ENCODE results near the gene LARGE1.

The LARGE1 gene

GRCh38 chr22:33717694-33718396 is 202.4 kb downstream of the LARGE1 start:
- TF ChIP-seq TAF1 (IDR thresholded peaks at IDR 0.05; ENCODE audit: low read depth) (no peak), MAX (IDR thresholded peaks at IDR 0.05) (no peak), EGR1 (IDR thresholded peaks at IDR 0.05) (no peak), CREB1 (IDR thresholded peaks at IDR 0.05; ENCODE audit: low read depth) (no peak), ZBTB7A (IDR thresholded peaks at IDR 0.05; ENCODE audit: low read depth) (no peak), CEBPB (IDR thresholded peaks at IDR 0.05) (no peak), FOXM1 (IDR thresholded peaks at IDR 0.05; ENCODE audit: borderline replicate concordance, low read depth) (no peak), YY1 (IDR thresholded peaks at IDR 0.05; ENCODE audit: low read depth) (no peak), RAD21 (IDR thresholded peaks at IDR 0.05; ENCODE audit: low read depth) (no peak), TCF12 (IDR thresholded peaks at IDR 0.05; ENCODE audit: low read depth) (no peak), USF1 (IDR thresholded peaks at IDR 0.05) (no peak), REST (IDR thresholded peaks at IDR 0.05; ENCODE audit: low read depth) (no peak), TEAD4 (IDR thresholded peaks at IDR 0.05) (no peak), EP300 (IDR thresholded peaks at IDR 0.05; ENCODE audit: borderline replicate concordance) (no peak), NFIC (IDR thresholded peaks at IDR 0.05) (no peak)

GRCh38 chr22:33715237-33715985 is 204.9 kb downstream of the LARGE1 start:
- no peak for TF ChIP-seq ZBTB7A (IDR thresholded peaks at IDR 0.05; ENCODE audit: low read depth)
- TF ChIP-seq RAD21 (IDR thresholded peaks at IDR 0.05; ENCODE audit: low read depth), result no peak
- TF ChIP-seq TEAD4 (IDR thresholded peaks at IDR 0.05), result no peak
- no peak for TF ChIP-seq REST (IDR thresholded peaks at IDR 0.05; ENCODE audit: low read depth)
- no peak for TF ChIP-seq TCF12 (IDR thresholded peaks at IDR 0.05; ENCODE audit: low read depth)
- no peak for TF ChIP-seq FOXM1 (IDR thresholded peaks at IDR 0.05; ENCODE audit: borderline replicate concordance, low read depth)

DNA sequence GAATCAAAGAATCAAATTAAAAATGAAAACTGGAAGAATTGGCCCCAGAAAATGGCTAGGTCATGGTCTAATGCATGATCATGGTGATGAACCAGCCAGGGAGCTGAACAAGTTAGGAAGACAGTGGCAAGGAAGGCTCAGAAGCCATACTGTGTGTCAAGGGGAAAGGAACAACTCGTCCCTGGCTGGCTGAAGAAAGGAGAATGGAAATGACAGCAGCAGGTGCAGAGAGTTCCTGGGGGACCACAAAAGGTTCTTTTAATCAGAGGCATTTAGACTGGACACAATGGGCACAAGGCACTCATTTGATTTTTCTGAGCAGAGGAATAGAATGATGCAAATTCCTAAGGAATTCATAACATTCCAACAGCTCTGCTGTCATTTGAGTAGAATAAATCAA is 209.9 kb downstream of the LARGE1 start:
- TF ChIP-seq MAX (IDR thresholded peaks at IDR 0.05) (no peak), YY1 (IDR thresholded peaks at IDR 0.05; ENCODE audit: low read depth) (no peak), EP300 (IDR thresholded peaks at IDR 0.05; ENCODE audit: borderline replicate concordance) (no peak), RAD21 (IDR thresholded peaks at IDR 0.05; ENCODE audit: low read depth) (no peak), TEAD4 (IDR thresholded peaks at IDR 0.05) (no peak), TAF1 (IDR thresholded peaks at IDR 0.05; ENCODE audit: low read depth) (no peak), CREB1 (IDR thresholded peaks at IDR 0.05; ENCODE audit: low read depth) (no peak), TCF12 (IDR thresholded peaks at IDR 0.05; ENCODE audit: low read depth) (no peak), EGR1 (IDR thresholded peaks at IDR 0.05) (no peak), REST (IDR thresholded peaks at IDR 0.05; ENCODE audit: low read depth) (no peak), FOXM1 (IDR thresholded peaks at IDR 0.05; ENCODE audit: borderline replicate concordance, low read depth) (no peak), USF1 (IDR thresholded peaks at IDR 0.05) (no peak), ZBTB7A (IDR thresholded peaks at IDR 0.05; ENCODE audit: low read depth) (no peak), NFIC (IDR thresholded peaks at IDR 0.05) (no peak)

DNA sequence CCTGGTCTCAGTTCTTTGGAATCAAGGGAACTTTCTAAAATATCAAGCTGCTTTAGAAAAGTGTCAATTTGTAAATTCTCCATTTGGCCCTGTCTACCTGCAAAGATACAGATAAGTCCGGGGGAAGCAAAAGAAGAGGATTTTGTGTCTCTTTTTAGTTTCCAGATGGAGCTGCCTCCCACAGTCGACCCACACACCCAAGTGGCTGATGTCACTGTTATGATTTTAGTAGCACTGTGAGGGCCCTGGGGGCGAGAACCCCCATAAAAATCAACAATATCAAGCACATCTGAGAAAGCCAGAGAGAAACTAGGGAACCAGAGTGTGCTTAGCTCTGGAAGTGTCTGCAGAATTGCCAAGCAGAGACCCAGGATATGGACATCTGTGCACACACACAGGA is 212.7 kb downstream of the LARGE1 start:
- no peak for TF ChIP-seq CREB1 (IDR thresholded peaks at IDR 0.05; ENCODE audit: low read depth)
- no peak for TF ChIP-seq TAF1 (IDR thresholded peaks at IDR 0.05; ENCODE audit: low read depth)
- TF ChIP-seq MAX (IDR thresholded peaks at IDR 0.05), result no peak
- TF ChIP-seq EP300 (IDR thresholded peaks at IDR 0.05; ENCODE audit: borderline replicate concordance), result no peak
- TF ChIP-seq FOXM1 (IDR thresholded peaks at IDR 0.05; ENCODE audit: borderline replicate concordance, low read depth), result no peak
- TF ChIP-seq REST (IDR thresholded peaks at IDR 0.05; ENCODE audit: low read depth), result no peak
- no peak for TF ChIP-seq TCF12 (IDR thresholded peaks at IDR 0.05; ENCODE audit: low read depth)
